K562 (cell line): ENCODE measurements around the gene VPS9D1. TPM values are rescaled to one million over a fixed set of nuclear protein-coding genes. Genes with fewer than 3 reads are reported as not detected.

Experiments
- CBFB ChIP-seq: sonication (generic); formaldehyde crosslinking; IDR thresholded peaks from 2 replicates; pipeline ENCODE4 v1.4.0; 2020; ENCODE audit warnings: mild to moderate bottlenecking, missing genetic modification reagents
- RREB1 ChIP-seq: fragments of 250-450 bp; sonication (Bioruptor Pico); IDR thresholded peaks from 2 replicates; pipeline ENCODE4 v1.4.0; 2020
- polyA plus RNA-seq, 8 experiments: library from polyadenylated mRNA; depleted of rRNA in 4 of 8; stranded (reverse) in 5 of 8; unstranded in 3 of 8; fragments of >200 nt; fragmentation: Nextera tagmentation in 2 of 8; fragmentation: Illumina TruSeq in 1 of 8; extraction: Ambion mirVana in 2 of 8; extraction: Trizol in 1 of 8; gene quantifications; 2 replicates each; pipeline versions ENCODE4 v1.2.1 to v1.2.3, GENCODE V29; 2011 to 2014; ENCODE audit warnings: inconsistent platforms in 1 of 8, missing spikeins in 1 of 8
- total RNA-seq, 7 experiments: library from RNA; depleted of rRNA in 6 of 7; stranded (reverse); fragments of >200 nt in 6 of 7; fragmentation: Illumina TruSeq in 2 of 7; extraction: Trizol in 2 of 7; gene quantifications; 2 replicates each; pipeline versions ENCODE4 v1.2.1 to v1.2.3, GENCODE V29; 2011 to 2021; ENCODE audit warnings: low replicate concordance in 1 of 7
- TF ChIP-seq, protein P1 (sequence below): fragments of 450-650 bp; IDR thresholded peaks from 2 replicates; pipeline ENCODE4 v1.6.1; 2017; ENCODE audit warnings: antibody characterized with exemption, mild to moderate bottlenecking
- TF ChIP-seq, protein P2 (sequence below): fragments of 250-450 bp; sonication (Bioruptor Pico); IDR thresholded peaks from 2 replicates; pipeline ENCODE4 v1.4.0; 2020; ENCODE audit warnings: mild to moderate bottlenecking

The VPS9D1 gene
- total and polyA plus RNA-seq, 9 of the 15 experiments (the other 6 are each of a cell fraction or from before 2014, with no cell fraction given), result 0.33 to 3.1 (median 1.1) TPM

GRCh38 chr16:89708481-89708931 is 12.2 kb downstream of the VPS9D1 start (continued):
- TF ChIP-seq CBFB (CRISPR knock-in tag) (no peak), RREB1 (CRISPR knock-in tag) (no peak)
- TF ChIP-seq, protein P1, sequence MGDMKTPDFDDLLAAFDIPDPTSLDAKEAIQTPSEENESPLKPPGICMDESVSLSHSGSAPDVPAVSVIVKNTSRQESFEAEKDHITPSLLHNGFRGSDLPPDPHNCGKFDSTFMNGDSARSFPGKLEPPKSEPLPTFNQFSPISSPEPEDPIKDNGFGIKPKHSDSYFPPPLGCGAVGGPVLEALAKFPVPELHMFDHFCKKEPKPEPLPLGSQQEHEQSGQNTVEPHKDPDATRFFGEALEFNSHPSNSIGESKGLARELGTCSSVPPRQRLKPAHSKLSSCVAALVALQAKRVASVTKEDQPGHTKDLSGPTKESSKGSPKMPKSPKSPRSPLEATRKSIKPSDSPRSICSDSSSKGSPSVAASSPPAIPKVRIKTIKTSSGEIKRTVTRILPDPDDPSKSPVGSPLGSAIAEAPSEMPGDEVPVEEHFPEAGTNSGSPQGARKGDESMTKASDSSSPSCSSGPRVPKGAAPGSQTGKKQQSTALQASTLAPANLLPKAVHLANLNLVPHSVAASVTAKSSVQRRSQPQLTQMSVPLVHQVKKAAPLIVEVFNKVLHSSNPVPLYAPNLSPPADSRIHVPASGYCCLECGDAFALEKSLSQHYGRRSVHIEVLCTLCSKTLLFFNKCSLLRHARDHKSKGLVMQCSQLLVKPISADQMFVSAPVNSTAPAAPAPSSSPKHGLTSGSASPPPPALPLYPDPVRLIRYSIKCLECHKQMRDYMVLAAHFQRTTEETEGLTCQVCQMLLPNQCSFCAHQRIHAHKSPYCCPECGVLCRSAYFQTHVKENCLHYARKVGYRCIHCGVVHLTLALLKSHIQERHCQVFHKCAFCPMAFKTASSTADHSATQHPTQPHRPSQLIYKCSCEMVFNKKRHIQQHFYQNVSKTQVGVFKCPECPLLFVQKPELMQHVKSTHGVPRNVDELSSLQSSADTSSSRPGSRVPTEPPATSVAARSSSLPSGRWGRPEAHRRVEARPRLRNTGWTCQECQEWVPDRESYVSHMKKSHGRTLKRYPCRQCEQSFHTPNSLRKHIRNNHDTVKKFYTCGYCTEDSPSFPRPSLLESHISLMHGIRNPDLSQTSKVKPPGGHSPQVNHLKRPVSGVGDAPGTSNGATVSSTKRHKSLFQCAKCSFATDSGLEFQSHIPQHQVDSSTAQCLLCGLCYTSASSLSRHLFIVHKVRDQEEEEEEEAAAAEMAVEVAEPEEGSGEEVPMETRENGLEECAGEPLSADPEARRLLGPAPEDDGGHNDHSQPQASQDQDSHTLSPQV, result no peak
- TF ChIP-seq, protein P2, sequence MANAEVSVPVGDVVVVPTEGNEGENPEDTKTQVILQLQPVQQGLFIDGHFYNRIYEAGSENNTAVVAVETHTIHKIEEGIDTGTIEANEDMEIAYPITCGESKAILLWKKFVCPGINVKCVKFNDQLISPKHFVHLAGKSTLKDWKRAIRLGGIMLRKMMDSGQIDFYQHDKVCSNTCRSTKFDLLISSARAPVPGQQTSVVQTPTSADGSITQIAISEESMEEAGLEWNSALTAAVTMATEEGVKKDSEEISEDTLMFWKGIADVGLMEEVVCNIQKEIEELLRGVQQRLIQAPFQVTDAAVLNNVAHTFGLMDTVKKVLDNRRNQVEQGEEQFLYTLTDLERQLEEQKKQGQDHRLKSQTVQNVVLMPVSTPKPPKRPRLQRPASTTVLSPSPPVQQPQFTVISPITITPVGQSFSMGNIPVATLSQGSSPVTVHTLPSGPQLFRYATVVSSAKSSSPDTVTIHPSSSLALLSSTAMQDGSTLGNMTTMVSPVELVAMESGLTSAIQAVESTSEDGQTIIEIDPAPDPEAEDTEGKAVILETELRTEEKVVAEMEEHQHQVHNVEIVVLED (CRISPR knock-in tag), result no peak
